HepG2 (cell line): Measurements from ENCODE around the gene TBC1D24. TPM values are rescaled to one million over a fixed set of nuclear protein-coding genes. Genes with fewer than 3 reads are reported as not detected.
A peak's percentile ranks its signal among the peaks of the same experiment; 100 is the strongest.

Experiments used
- ATAC-seq: fragments of 200-7000 bp; cut with Tn5 transposase; 3 replicates; pipeline ENCODE4 v1.9.1; 2020; ENCODE audit warnings: mild to moderate bottlenecking, moderate library complexity
- BruUV-seq: library from RNA; stranded (reverse); fragments of 400-500 nt; replicated peaks from 2 replicates; lab custom pipeline; 2021; lab: Mats Ljungman, UMichigan
- CTCF ChIA-PET: fragments of 300-600 bp; formaldehyde crosslinking; extraction: SDS; loops from one replicate; lab custom pipeline; 2021; ENCODE audit warnings: low total read pairs, inconsistent platforms, low intra/inter-chr PET ratio; lab: Yijun Ruan, JAX
- POLR2A ChIA-PET: fragments of 350-600 bp; sonication (Branson Sonifier 250); formaldehyde crosslinking; loops from one replicate; lab custom pipeline; 2020; ENCODE audit warnings: antibody characterized with exemption, inconsistent platforms; lab: Yijun Ruan, JAX
- DNase-seq: peaks from one replicate; pipeline ENCODE4 v3.0.0-alpha.2; 2015; ENCODE audit warnings: low spot score
- FAIRE-seq: peaks from 3 replicates; lab custom pipeline; 2011; peaks lifted over from hg19 to GRCh38; lab: Jason Lieb, UNC
- H2AFZ ChIP-seq: one replicate; pipeline ENCODE4 v1.6.1; 2011; ENCODE audit warnings: low read length, inconsistent platforms
- H3K27ac ChIP-seq: fragments of 300-600 bp; 3 replicates; pipeline ENCODE4 v1.8.0; 2011; ENCODE audit warnings: mixed run types, mild to moderate bottlenecking, mixed read lengths, low read length, inconsistent platforms; ENCODE audit not compliant: insufficient read depth; ENCODE audit errors: extremely low read length
- H3K27me3 ChIP-seq, 2 experiments: fragments of 200-600 bp in 1 of 2; 2 replicates in 1 of 2; 3 replicates in 1 of 2; pipeline versions ENCODE4 v1.6.0 to v1.8.0; 2011; ENCODE audit warnings: low read length in 2 of 2, mild to moderate bottlenecking in 2 of 2, moderate library complexity in 2 of 2, inconsistent platforms in 1 of 2; ENCODE audit not compliant: insufficient read depth in 2 of 2, control insufficient read depth in 1 of 2
- H3K36me3 ChIP-seq, 2 experiments: fragments of 200-600 bp in 1 of 2; replicated peaks in 1 of 2; 2 replicates in 1 of 2; 3 replicates in 1 of 2; pipeline versions ENCODE4 v1.5.1 to v1.8.0; 2011; ENCODE audit warnings: low read length in 2 of 2, inconsistent platforms in 1 of 2; ENCODE audit not compliant: insufficient read depth in 2 of 2, control insufficient read depth in 1 of 2
- H3K4me1 ChIP-seq: 2 replicates; pipeline ENCODE4 v1.5.1; 2012; ENCODE audit warnings: low read length, inconsistent platforms; ENCODE audit not compliant: insufficient read depth
- H3K4me2 ChIP-seq: 2 replicates; pipeline ENCODE4 v1.6.0; 2011; ENCODE audit warnings: low read depth, low read length, inconsistent platforms
- H3K4me3 ChIP-seq, 3 experiments: fragments of 200-600 bp in 1 of 3; sonication (generic), shearing (Covaris generic) in 1 of 3; replicated peaks in 1 of 3; 2 replicates each; pipeline ENCODE4 v1.5.1; 2011 to 2016; ENCODE audit warnings: low read length in 3 of 3, inconsistent platforms in 2 of 3, low read depth in 2 of 3, mild to moderate bottlenecking in 2 of 3, control low read depth in 1 of 3, mixed read lengths in 1 of 3; ENCODE audit not compliant: insufficient read depth in 1 of 3
- H3K79me2 ChIP-seq: one replicate; pipeline ENCODE4 v1.6.1; 2011; ENCODE audit warnings: low read length, inconsistent platforms; ENCODE audit not compliant: insufficient read depth
- H3K9ac ChIP-seq: 2 replicates; pipeline ENCODE4 v1.6.0; 2011; ENCODE audit warnings: mild to moderate bottlenecking, low read depth, low read length, inconsistent platforms; ENCODE audit not compliant: insufficient read depth
- H3K9me3 ChIP-seq: 2 replicates; pipeline ENCODE4 v1.5.1; 2012; ENCODE audit warnings: mild to moderate bottlenecking, low read length
- H4K20me1 ChIP-seq: 2 replicates; pipeline ENCODE4 v1.6.0; 2011; ENCODE audit warnings: inconsistent platforms, mild to moderate bottlenecking, low read length, moderate library complexity; ENCODE audit not compliant: insufficient read depth
- AGO2 ChIP-seq: fragments of 200-400 bp; formaldehyde crosslinking; optimal IDR thresholded peaks from 2 replicates; pipeline ENCODE3; 2017; ENCODE audit warnings: mild to moderate bottlenecking, low read depth, low read length, moderate library complexity
- HBP1 ChIP-seq: IDR thresholded peaks from 2 replicates; pipeline ENCODE4 v1.6.1; 2016; ENCODE audit warnings: low read depth, control low read depth
- HNF4A ChIP-seq: sonication (generic); formaldehyde crosslinking; IDR thresholded peaks from 2 replicates; pipeline ENCODE4 v1.4.0; 2020; ENCODE audit warnings: missing genetic modification reagents
- PRDM10 ChIP-seq: sonication (generic); formaldehyde crosslinking; IDR thresholded peaks from 2 replicates; pipeline ENCODE4 v1.4.0; 2020; ENCODE audit warnings: low read depth, missing genetic modification reagents
- RXRB ChIP-seq: IDR thresholded peaks from 2 replicates; pipeline ENCODE4 v1.6.1; 2016; ENCODE audit warnings: borderline replicate concordance, missing genetic modification reagents, missing compliant biosample characterization
- TBP ChIP-seq: sonication (generic); formaldehyde crosslinking; IDR thresholded peaks from 2 replicates; pipeline ENCODE4 v1.5.0; 2020; ENCODE audit warnings: missing genetic modification reagents
- TEF ChIP-seq: sonication (generic); formaldehyde crosslinking; IDR thresholded peaks from 2 replicates; pipeline ENCODE4 v1.5.0; 2020; ENCODE audit warnings: missing genetic modification reagents
- YY1 ChIP-seq: IDR thresholded peaks from 2 replicates; pipeline ENCODE4 v1.6.1; 2011; ENCODE audit warnings: low read length, low read depth, moderate library complexity, mild to moderate bottlenecking; ENCODE audit not compliant: insufficient read depth, insufficient replicate concordance
- ZNF552 ChIP-seq: sonication (generic); formaldehyde crosslinking; IDR thresholded peaks from 2 replicates; pipeline ENCODE4 v1.9.0; 2022; ENCODE audit warnings: missing genetic modification reagents, mild to moderate bottlenecking, borderline replicate concordance
- ZNF564 ChIP-seq: sonication (generic); formaldehyde crosslinking; IDR thresholded peaks from 2 replicates; pipeline ENCODE4 v1.8.1; 2023; ENCODE audit warnings: mild to moderate bottlenecking, missing genetic modification reagents
- ZNF7 ChIP-seq: IDR thresholded peaks from 2 replicates; pipeline ENCODE4 v1.6.1; 2016; ENCODE audit warnings: missing biosample characterization, missing genetic modification reagents
- ZNF883 ChIP-seq: sonication (generic); formaldehyde crosslinking; IDR thresholded peaks from 2 replicates; pipeline ENCODE4 v1.5.1; 2020; ENCODE audit warnings: mild to moderate bottlenecking, missing genetic modification reagents; ENCODE audit errors: not compliant biosample characterization
- WGBS: methylation state at CpG from one replicate; pipeline ENCODE4 v1.1.6; 2017; ENCODE audit warnings: low lambda C conversion rate; 5-methylcytosine and 5-hydroxymethylcytosine counted together
- in situ Hi-C: cut with HindIII; loops from 2 replicates; pipeline ENCODE4 v1.10.0; 2017; ENCODE audit warnings: low pct_unique_long_range_greater_than_20kb; ENCODE audit not compliant: extremely low pct_ligation_motif_present
- intact Hi-C: fragments of 100-400 bp; cut with micrococcal nuclease; formaldehyde crosslinking; loops from one replicate; pipeline ENCODE4 v1.10.0; 2022; ENCODE audit not compliant: unreplicated experiment
- polyA plus RNA-seq, 8 experiments: library from polyadenylated mRNA; depleted of rRNA in 3 of 8; stranded (reverse) in 7 of 8; unstranded in 1 of 8; fragments of >200 nt; fragmentation: Illumina TruSeq in 4 of 8; extraction: Trizol in 4 of 8; gene quantifications; 2 replicates each; pipeline versions ENCODE4 v1.2.1 to v1.2.3, GENCODE V29; 2011 to 2016; ENCODE audit warnings: low read depth in 4 of 8, missing spikeins in 1 of 8, mixed read lengths in 1 of 8; ENCODE audit not compliant: insufficient read depth in 1 of 8
- total RNA-seq, 5 experiments: library from RNA; depleted of rRNA; stranded (reverse); fragments of >200 nt; fragmentation: Illumina TruSeq; extraction: Trizol; gene quantifications; 2 replicates each; pipeline ENCODE4 v1.2.3, GENCODE V29; 2016; ENCODE audit warnings: low read depth in 1 of 5
- TF ChIP-seq, protein P1 (sequence below), 2 experiments: sonication (generic) in 1 of 2; formaldehyde crosslinking in 1 of 2; IDR thresholded peaks; 2 replicates each; pipeline versions ENCODE4 v1.4.0 to v1.6.1; 2018 to 2020; ENCODE audit warnings: missing genetic modification reagents in 2 of 2, borderline replicate concordance in 1 of 2, low read depth in 1 of 2, mild to moderate bottlenecking in 1 of 2, missing biosample characterization in 1 of 2

The TBC1D24 gene
- total and polyA plus RNA-seq, 2 of the 13 experiments (the other 11 are each of a cell fraction or from before 2014, with no cell fraction given): 7.7 to 13.7 TPM

DNA sequence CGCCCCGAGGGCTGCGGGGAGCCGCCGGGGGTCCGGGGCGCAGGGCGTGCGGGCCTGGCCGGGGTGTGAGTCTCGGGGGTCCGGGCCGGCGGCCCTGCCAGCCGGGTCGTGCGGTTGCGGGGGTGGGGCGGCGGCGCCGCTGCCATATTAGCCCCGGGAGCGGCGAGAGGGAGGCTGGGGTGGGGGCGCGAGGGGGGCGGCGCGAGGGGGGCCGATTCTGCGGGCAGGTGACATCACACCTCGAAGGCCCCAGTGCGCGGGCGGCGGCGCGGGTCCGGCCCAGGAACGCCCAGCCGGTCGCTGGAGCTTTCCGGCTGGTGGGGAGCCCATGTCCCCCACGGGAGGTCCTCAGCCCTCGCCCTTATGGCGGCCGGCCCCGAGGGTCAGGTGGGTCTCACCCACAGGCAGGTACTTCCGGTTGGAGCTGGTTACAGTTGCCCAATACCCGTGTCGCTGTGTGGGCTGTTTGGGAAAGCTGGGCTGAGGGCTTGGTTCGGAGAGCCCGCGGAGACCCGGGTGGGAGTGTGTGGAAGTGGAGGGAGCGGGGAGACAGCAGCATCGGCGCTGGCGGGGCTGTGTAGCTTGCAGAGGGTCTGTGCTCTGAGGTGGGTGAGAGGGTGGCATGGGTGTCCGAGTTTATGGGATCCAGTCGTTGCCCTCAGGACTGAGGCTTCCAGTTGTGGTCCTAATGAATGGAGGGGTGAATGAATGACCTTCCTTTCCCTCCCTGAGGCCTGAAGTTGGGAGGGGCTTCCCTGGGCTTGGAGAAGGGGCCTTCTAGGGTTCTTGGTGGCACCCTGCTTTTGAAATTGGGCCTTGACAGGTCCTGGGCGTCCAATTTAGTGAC, 39.6 kb downstream of the TBC1D24 start:
- ChIA-PET POLR2A (interaction anchor here (1.3 to 4.2 kb wide), 5 partner anchors 10 to 37 kb away, joined by 3 to 42 read pairs (median 5); partner anchors contain the start of gene PDPK1), CTCF (interaction anchor here (1.3 kb wide), 1 partner anchor 10 kb away, joined by 3 read pairs; no protein-coding TSS in a partner anchor)
- intact Hi-C loops: no loop called here
- peak overlapping the region; percentile 84 for H3K4me2 ChIP-seq
- H2AFZ ChIP-seq: no peak overlapping the region
- peaks cover 49% of the 10 kb centered on the region for H3K79me2 ChIP-seq
- DNase-seq (no peak), FAIRE-seq (no peak), ATAC-seq (no peak)
- H3K27me3 ChIP-seq: no peaks in the 10 kb centered on the region; a peak in 1 of 5 replicates
- peak overlapping the region; percentile 91 for H3K27ac ChIP-seq
- peaks cover 51% of the 10 kb centered on the region for H4K20me1 ChIP-seq
- no TSS peak for BruUV-seq
- peaks cover 1 to 12% of the 10 kb centered on the region in 2 experiments; a peak in 4 of 5 replicates for H3K36me3 ChIP-seq
- peak overlapping the region; percentile 93 for H3K9ac ChIP-seq
- H3K4me3 ChIP-seq: peak overlapping the region; percentile 89 to 97 (median 94)
- WGBS: 4% methylated on average over 9 of the region's 63 CpGs
- in situ Hi-C loops: no loop called here
- peaks cover 65% of the 10 kb centered on the region for H3K4me1 ChIP-seq
- H3K9me3 ChIP-seq: no peaks in the 10 kb centered on the region
- TF ChIP-seq, protein P1, sequence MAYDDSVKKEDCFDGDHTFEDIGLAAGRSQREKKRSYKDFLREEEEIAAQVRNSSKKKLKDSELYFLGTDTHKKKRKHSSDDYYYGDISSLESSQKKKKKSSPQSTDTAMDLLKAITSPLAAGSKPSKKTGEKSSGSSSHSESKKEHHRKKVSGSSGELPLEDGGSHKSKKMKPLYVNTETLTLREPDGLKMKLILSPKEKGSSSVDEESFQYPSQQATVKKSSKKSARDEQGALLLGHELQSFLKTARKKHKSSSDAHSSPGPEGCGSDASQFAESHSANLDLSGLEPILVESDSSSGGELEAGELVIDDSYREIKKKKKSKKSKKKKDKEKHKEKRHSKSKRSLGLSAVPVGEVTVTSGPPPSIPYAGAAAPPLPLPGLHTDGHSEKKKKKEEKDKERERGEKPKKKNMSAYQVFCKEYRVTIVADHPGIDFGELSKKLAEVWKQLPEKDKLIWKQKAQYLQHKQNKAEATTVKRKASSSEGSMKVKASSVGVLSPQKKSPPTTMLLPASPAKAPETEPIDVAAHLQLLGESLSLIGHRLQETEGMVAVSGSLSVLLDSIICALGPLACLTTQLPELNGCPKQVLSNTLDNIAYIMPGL (CRISPR knock-in tag; IDR thresholded peaks at IDR 0.05; ENCODE audit: borderline replicate concordance in 1 of 2, low read depth in 1 of 2): 0 out of 4 replicates have a peak, but pooled peaks of 1 of the 2 experiments have one; percentile 6
- TF ChIP-seq RXRB (CRISPR knock-in tag) (0 out of 2 replicates have a peak, but pooled peaks have one; percentile 3), ZNF7 (CRISPR knock-in tag) (no peak), YY1 (peak; percentile 48), TBP (CRISPR knock-in tag) (0 out of 2 replicates have a peak, but pooled peaks have one; percentile 24), PRDM10 (CRISPR knock-in tag) (peak; percentile 61; the same call in 1 of the 2 replicates), AGO2 (peak; percentile 76), HNF4A (CRISPR knock-in tag) (0 out of 2 replicates have a peak, but pooled peaks have one; percentile 6), HBP1 (CRISPR knock-in tag) (0 out of 2 replicates have a peak, but pooled peaks have one; percentile 23), TEF (no peak), ZNF883 (CRISPR knock-in tag) (peak; percentile 51), ZNF552 (CRISPR knock-in tag) (no peak), ZNF564 (CRISPR knock-in tag) (0 out of 2 replicates have a peak, but pooled peaks have one; percentile 20)
